HCT116 (cell line): ENCODE results near the gene REPS2. TPM values are rescaled to one million over a fixed set of nuclear protein-coding genes. Genes with fewer than 3 reads are reported as not detected.

Experiments used
- ATAC-seq: fragments of 200-7000 bp; cut with Tn5 transposase; 2 replicates; pipeline ENCODE4 v1.9.1; 2020; ENCODE audit warnings: mild to moderate bottlenecking, moderate library complexity
- BruUV-seq: library from RNA; stranded (reverse); fragments of 400-500 nt; replicated peaks from 2 replicates; lab custom pipeline; 2021; lab: Mats Ljungman, UMichigan
- CTCF ChIA-PET: fragments of 300-600 bp; sonication (Branson Sonifier 250); formaldehyde crosslinking; loops from one replicate; lab custom pipeline; 2021; ENCODE audit warnings: antibody characterized with exemption; lab: Charles Lee
- POLR2A ChIA-PET: fragments of 300-600, 350-600 bp; sonication (Branson Sonifier 250); formaldehyde crosslinking; loops from one replicate; lab custom pipeline; 2021; ENCODE audit warnings: antibody characterized with exemption; lab: Charles Lee
- RAD21 ChIA-PET, 2 experiments: fragments of 300-600 bp; sonication (Branson Sonifier 250); formaldehyde crosslinking; loops; one replicate each; lab custom pipeline; 2023; ENCODE audit warnings: low total read pairs in 2 of 2; ENCODE audit not compliant: uncharacterized antibody in 2 of 2, unreplicated experiment in 2 of 2, low non-redundant PET in 1 of 2; lab: Charles Lee
- DNase-seq: peaks from one replicate; pipeline ENCODE4 v3.0.0-alpha.2; 2010; ENCODE audit warnings: low read depth, low spot score
- H2AFZ ChIP-seq: fragments of 200-600 bp; shearing (Covaris generic), sonication (generic); 2 replicates; pipeline ENCODE4 v1.6.1; 2017; ENCODE audit warnings: low read depth, mixed run types, mixed read lengths, antibody characterized with exemption, low read length; ENCODE audit not compliant: poor library complexity, severe bottlenecking
- H3K27ac ChIP-seq: 2 replicates; pipeline ENCODE4 v1.5.1; 2012; ENCODE audit warnings: low read depth, low read length
- H3K27me3 ChIP-seq: fragments of 200-600 bp; sonication (generic); 2 replicates; pipeline ENCODE4 v1.6.1; 2016; ENCODE audit warnings: mixed run types, low read length, mixed read lengths; ENCODE audit not compliant: insufficient read depth
- H3K36me3 ChIP-seq, 2 experiments: fragments of 200-500 bp in 1 of 2; fragments of 200-600 bp in 1 of 2; sonication (Bioruptor generic) in 1 of 2; sonication (generic) in 1 of 2; 2 replicates each; pipeline versions ENCODE4 v1.5.1 to v1.6.1; 2014 to 2016; ENCODE audit warnings: low read length in 2 of 2, inconsistent platforms in 1 of 2, mixed read lengths in 1 of 2, mixed run types in 1 of 2; ENCODE audit not compliant: insufficient read depth in 2 of 2, control insufficient read depth in 1 of 2
- H3K4me1 ChIP-seq, 2 experiments: fragments of 200-600 bp in 1 of 2; sonication (generic) in 1 of 2; 2 replicates each; pipeline versions ENCODE4 v1.5.1 to v1.6.1; 2012 to 2017; ENCODE audit warnings: low read length in 2 of 2, inconsistent platforms in 1 of 2, mild to moderate bottlenecking in 1 of 2, mixed read lengths in 1 of 2, mixed run types in 1 of 2, moderate library complexity in 1 of 2; ENCODE audit not compliant: insufficient read depth in 2 of 2, control insufficient read depth in 1 of 2
- H3K4me2 ChIP-seq: fragments of 200-600 bp; sonication (generic); 2 replicates; pipeline ENCODE4 v1.6.1; 2017; ENCODE audit warnings: mixed run types, low read length, mixed read lengths
- H3K4me3 ChIP-seq, 2 experiments: fragments of 200-600 bp in 1 of 2; sonication (generic) in 1 of 2; replicated peaks in 1 of 2; 2 replicates each; pipeline ENCODE4 v1.5.1; 2011 to 2016; ENCODE audit warnings: low read length in 2 of 2, control low read depth in 1 of 2, low read depth in 1 of 2, mild to moderate bottlenecking in 1 of 2, mixed read lengths in 1 of 2, mixed run types in 1 of 2
- H3K79me2 ChIP-seq: fragments of 200-600 bp; sonication (generic); 2 replicates; pipeline ENCODE4 v1.6.1; 2017; ENCODE audit warnings: mild to moderate bottlenecking, mixed run types, low read length, moderate library complexity, mixed read lengths; ENCODE audit not compliant: insufficient read depth
- H3K9ac ChIP-seq: fragments of 200-600 bp; sonication (generic); 2 replicates; pipeline ENCODE4 v1.6.1; 2016; ENCODE audit warnings: low read length, mixed read lengths
- H3K9me2 ChIP-seq: fragments of 200-600 bp; sonication (generic), shearing (Covaris generic); 2 replicates; pipeline ENCODE4 v1.6.1; 2017; ENCODE audit warnings: mixed run types, mild to moderate bottlenecking, moderate library complexity; ENCODE audit not compliant: insufficient read depth
- H3K9me3 ChIP-seq, 2 experiments: fragments of 200-500 bp in 1 of 2; fragments of 200-600 bp in 1 of 2; sonication (Bioruptor generic) in 1 of 2; sonication (generic) in 1 of 2; 2 replicates each; pipeline ENCODE4 v1.6.1; 2014 to 2017; ENCODE audit warnings: low read length in 2 of 2, mixed read lengths in 2 of 2, inconsistent platforms in 1 of 2, low read depth in 1 of 2, mild to moderate bottlenecking in 1 of 2, mixed run types in 1 of 2, moderate library complexity in 1 of 2; ENCODE audit not compliant: control insufficient read depth in 1 of 2, insufficient read depth in 1 of 2
- H4K20me1 ChIP-seq: fragments of 200-600 bp; sonication (generic), shearing (Covaris generic); 2 replicates; pipeline ENCODE4 v1.6.1; 2017; ENCODE audit warnings: mixed run types, mild to moderate bottlenecking, moderate library complexity; ENCODE audit not compliant: insufficient read depth
- CBX3 ChIP-seq: IDR thresholded peaks from 2 replicates; pipeline ENCODE4 v1.6.1; 2012; ENCODE audit warnings: low read depth
- CEBPB ChIP-seq: IDR thresholded peaks from 2 replicates; pipeline ENCODE4 v1.6.1; 2012; ENCODE audit warnings: low read depth
- EGR1 ChIP-seq: IDR thresholded peaks from 2 replicates; pipeline ENCODE4 v1.6.1; 2012; ENCODE audit warnings: low read depth
- ELF1 ChIP-seq: IDR thresholded peaks from 2 replicates; pipeline ENCODE4 v1.6.1; 2012; ENCODE audit warnings: low read depth, borderline replicate concordance
- EZH2 ChIP-seq: fragments of 200-600 bp; sonication (generic); IDR thresholded peaks from 2 replicates; pipeline ENCODE4 v1.6.1; 2017; ENCODE audit warnings: antibody characterized with exemption, mixed run types
- EZH2phosphoT487 ChIP-seq: fragments of 200-600 bp; IDR thresholded peaks from 2 replicates; pipeline ENCODE4 v1.6.1; 2018; ENCODE audit warnings: antibody characterized with exemption, borderline replicate concordance
- FOSL1 ChIP-seq: IDR thresholded peaks from 2 replicates; pipeline ENCODE4 v1.6.1; 2012; ENCODE audit warnings: low read depth
- JUND ChIP-seq: IDR thresholded peaks from 2 replicates; pipeline ENCODE4 v1.6.1; 2012
- POLR2A ChIP-seq: IDR thresholded peaks from 2 replicates; pipeline ENCODE4 v1.7.0; 2011; ENCODE audit warnings: borderline replicate concordance; ENCODE audit not compliant: insufficient read depth, insufficient read length; ENCODE audit errors: extremely low read depth
- POLR2AphosphoS5 ChIP-seq: IDR thresholded peaks from 2 replicates; pipeline ENCODE4 v1.6.1; 2011; ENCODE audit warnings: mild to moderate bottlenecking, low read depth, low read length, moderate library complexity
- RAD21 ChIP-seq: IDR thresholded peaks from 2 replicates; pipeline ENCODE4 v1.6.1; 2012; ENCODE audit warnings: low read depth, mild to moderate bottlenecking
- SIN3A ChIP-seq: IDR thresholded peaks from 2 replicates; pipeline ENCODE4 v1.6.1; 2012; ENCODE audit warnings: low read depth
- SP1 ChIP-seq: IDR thresholded peaks from 2 replicates; pipeline ENCODE4 v1.6.1; 2012; ENCODE audit warnings: low read depth
- SRF ChIP-seq: IDR thresholded peaks from 2 replicates; pipeline ENCODE4 v1.6.1; 2012; ENCODE audit warnings: low read depth
- TCF7L2 ChIP-seq: IDR thresholded peaks from 2 replicates; pipeline ENCODE4 v1.7.0; 2011; ENCODE audit warnings: borderline replicate concordance, inconsistent platforms; ENCODE audit not compliant: insufficient read depth, insufficient read length; ENCODE audit errors: extremely low read depth
- ZFX ChIP-seq: fragments of 450-650 bp; IDR thresholded peaks from 2 replicates; pipeline ENCODE4 v1.6.1; 2017
- intact Hi-C: fragments of 100-400 bp; cut with micrococcal nuclease; formaldehyde crosslinking; loops from 2 replicates; pipeline ENCODE4 v1.10.0; 2022
- total RNA-seq: library from RNA; stranded (reverse); gene quantifications from one replicate; pipeline ENCODE4 v1.2.1, GENCODE V29; 2021; ENCODE audit not compliant: unreplicated experiment
- TF ChIP-seq, protein P1 (sequence below): IDR thresholded peaks from 2 replicates; pipeline ENCODE4 v1.6.1; 2011; ENCODE audit warnings: mild to moderate bottlenecking, low read length, moderate library complexity; ENCODE audit not compliant: insufficient replicate concordance; ENCODE audit errors: extremely low read depth
- TF ChIP-seq, protein P2 (sequence below): IDR thresholded peaks from 2 replicates; pipeline ENCODE4 v1.6.1; 2012
- TF ChIP-seq, protein P3 (sequence below): IDR thresholded peaks from 2 replicates; pipeline ENCODE4 v1.6.1; 2012; ENCODE audit warnings: low read depth
- TF ChIP-seq, protein P4 (sequence below): IDR thresholded peaks from 2 replicates; pipeline ENCODE4 v1.6.1; 2012

REPS2 gene
- total RNA-seq, 1 experiment from 2014 or later = 4.5 TPM

DNA sequence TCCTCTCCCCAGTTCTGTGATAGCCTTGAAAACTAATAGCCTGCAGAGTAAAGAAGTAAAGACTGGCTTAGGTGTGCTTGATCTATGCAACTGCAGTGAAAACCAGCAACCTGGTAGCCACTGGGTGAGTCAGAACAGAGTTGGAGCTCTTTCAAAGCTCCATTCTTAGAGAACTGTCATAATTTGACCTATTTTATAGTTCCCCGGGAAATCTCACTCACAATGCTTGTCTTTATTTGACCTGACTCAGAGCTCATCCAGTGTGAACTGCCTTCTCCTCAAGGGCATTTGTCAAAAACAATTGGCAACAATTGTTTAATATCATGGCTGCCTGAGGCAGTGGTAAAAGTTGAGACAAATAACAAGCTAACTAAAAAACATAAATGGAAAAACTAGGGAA, 215.5 kb downstream of the REPS2 start:
- no peak overlapping the region for H2AFZ ChIP-seq
- H3K4me1 ChIP-seq = no peaks in the 10 kb centered on the region
- no peaks in the 10 kb centered on the region for H3K9me2 ChIP-seq
- TF ChIP-seq CBX3 (no peak), ELF1 (no peak), EZH2 (no peak), SIN3A (no peak), SP1 (no peak), CEBPB (no peak), POLR2AphosphoS5 (no peak), EZH2phosphoT487 (no peak), ZFX (no peak), SRF (no peak), TCF7L2 (no peak), JUND (no peak), FOSL1 (no peak), RAD21 (no peak), EGR1 (no peak), POLR2A (no peak)
- TF ChIP-seq, protein P1, sequence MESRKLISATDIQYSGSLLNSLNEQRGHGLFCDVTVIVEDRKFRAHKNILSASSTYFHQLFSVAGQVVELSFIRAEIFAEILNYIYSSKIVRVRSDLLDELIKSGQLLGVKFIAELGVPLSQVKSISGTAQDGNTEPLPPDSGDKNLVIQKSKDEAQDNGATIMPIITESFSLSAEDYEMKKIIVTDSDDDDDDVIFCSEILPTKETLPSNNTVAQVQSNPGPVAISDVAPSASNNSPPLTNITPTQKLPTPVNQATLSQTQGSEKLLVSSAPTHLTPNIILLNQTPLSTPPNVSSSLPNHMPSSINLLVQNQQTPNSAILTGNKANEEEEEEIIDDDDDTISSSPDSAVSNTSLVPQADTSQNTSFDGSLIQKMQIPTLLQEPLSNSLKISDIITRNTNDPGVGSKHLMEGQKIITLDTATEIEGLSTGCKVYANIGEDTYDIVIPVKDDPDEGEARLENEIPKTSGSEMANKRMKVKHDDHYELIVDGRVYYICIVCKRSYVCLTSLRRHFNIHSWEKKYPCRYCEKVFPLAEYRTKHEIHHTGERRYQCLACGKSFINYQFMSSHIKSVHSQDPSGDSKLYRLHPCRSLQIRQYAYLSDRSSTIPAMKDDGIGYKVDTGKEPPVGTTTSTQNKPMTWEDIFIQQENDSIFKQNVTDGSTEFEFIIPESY = no peak
- TF ChIP-seq, protein P2, sequence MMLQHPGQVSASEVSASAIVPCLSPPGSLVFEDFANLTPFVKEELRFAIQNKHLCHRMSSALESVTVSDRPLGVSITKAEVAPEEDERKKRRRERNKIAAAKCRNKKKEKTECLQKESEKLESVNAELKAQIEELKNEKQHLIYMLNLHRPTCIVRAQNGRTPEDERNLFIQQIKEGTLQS = no peak
- TF ChIP-seq, protein P3, sequence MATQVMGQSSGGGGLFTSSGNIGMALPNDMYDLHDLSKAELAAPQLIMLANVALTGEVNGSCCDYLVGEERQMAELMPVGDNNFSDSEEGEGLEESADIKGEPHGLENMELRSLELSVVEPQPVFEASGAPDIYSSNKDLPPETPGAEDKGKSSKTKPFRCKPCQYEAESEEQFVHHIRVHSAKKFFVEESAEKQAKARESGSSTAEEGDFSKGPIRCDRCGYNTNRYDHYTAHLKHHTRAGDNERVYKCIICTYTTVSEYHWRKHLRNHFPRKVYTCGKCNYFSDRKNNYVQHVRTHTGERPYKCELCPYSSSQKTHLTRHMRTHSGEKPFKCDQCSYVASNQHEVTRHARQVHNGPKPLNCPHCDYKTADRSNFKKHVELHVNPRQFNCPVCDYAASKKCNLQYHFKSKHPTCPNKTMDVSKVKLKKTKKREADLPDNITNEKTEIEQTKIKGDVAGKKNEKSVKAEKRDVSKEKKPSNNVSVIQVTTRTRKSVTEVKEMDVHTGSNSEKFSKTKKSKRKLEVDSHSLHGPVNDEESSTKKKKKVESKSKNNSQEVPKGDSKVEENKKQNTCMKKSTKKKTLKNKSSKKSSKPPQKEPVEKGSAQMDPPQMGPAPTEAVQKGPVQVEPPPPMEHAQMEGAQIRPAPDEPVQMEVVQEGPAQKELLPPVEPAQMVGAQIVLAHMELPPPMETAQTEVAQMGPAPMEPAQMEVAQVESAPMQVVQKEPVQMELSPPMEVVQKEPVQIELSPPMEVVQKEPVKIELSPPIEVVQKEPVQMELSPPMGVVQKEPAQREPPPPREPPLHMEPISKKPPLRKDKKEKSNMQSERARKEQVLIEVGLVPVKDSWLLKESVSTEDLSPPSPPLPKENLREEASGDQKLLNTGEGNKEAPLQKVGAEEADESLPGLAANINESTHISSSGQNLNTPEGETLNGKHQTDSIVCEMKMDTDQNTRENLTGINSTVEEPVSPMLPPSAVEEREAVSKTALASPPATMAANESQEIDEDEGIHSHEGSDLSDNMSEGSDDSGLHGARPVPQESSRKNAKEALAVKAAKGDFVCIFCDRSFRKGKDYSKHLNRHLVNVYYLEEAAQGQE = no peak
- TF ChIP-seq, protein P4, sequence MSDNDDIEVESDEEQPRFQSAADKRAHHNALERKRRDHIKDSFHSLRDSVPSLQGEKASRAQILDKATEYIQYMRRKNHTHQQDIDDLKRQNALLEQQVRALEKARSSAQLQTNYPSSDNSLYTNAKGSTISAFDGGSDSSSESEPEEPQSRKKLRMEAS = no peak
- H3K27me3 ChIP-seq = no peaks in the 10 kb centered on the region
- CTCF ChIA-PET = no interaction called here
- H3K79me2 ChIP-seq = no peaks in the 10 kb centered on the region
- H3K4me3 ChIP-seq = no peak overlapping the region
- H3K4me2 ChIP-seq = no peak overlapping the region
- H3K27ac ChIP-seq = no peak overlapping the region
- no peaks in the 10 kb centered on the region for H4K20me1 ChIP-seq
- H3K9ac ChIP-seq = no peak overlapping the region
- H3K36me3 ChIP-seq = no peaks in the 10 kb centered on the region
- DNase-seq (no peak), ATAC-seq (no peak)
- no peaks in the 10 kb centered on the region for H3K9me3 ChIP-seq
- RAD21 ChIA-PET = no interaction called here
- intact Hi-C loops = loop anchor here (1.0 to 2.0 kb wide), 2 partner anchors 429 to 528 kb away; no protein-coding TSS in a partner anchor
- POLR2A ChIA-PET = no interaction called here
- no TSS peak for BruUV-seq
